AG04450 (cell line): ENCODE measurements around the gene COG8. TPM values are rescaled to one million over a fixed set of nuclear protein-coding genes. Genes with fewer than 3 reads are reported as not detected.
"Not testable (repeated sequence)": the region's sequence is repeated elsewhere in the genome, so short reads cannot be mapped to it uniquely, and the experiment has no call there.

Experiments used
- CTCF ChIA-PET: fragments of 300-600, 350-600 bp; formaldehyde crosslinking; extraction: SDS; loops from one replicate; lab custom pipeline; 2022; ENCODE audit warnings: antibody characterized with exemption, inconsistent platforms; lab: Charles Lee
- POLR2A ChIA-PET: fragments of 350-600 bp; formaldehyde crosslinking; extraction: SDS; loops from one replicate; lab custom pipeline; 2021; ENCODE audit warnings: antibody characterized with exemption, inconsistent platforms; lab: Yijun Ruan, JAX
- DNase-seq: peaks from one replicate; pipeline ENCODE4 v3.0.0-alpha.2; 2011; ENCODE audit warnings: low read depth, low spot score
- H3K27ac ChIP-seq: one replicate; pipeline ENCODE4 v1.5.1; 2012; ENCODE audit warnings: low read depth, low read length, control low read depth
- H3K27me3 ChIP-seq: one replicate; pipeline ENCODE4 v1.6.0; 2012; ENCODE audit warnings: low read length; ENCODE audit not compliant: control insufficient read depth, insufficient read depth
- H3K4me3 ChIP-seq: 2 replicates; pipeline ENCODE4 v1.5.1; 2011; ENCODE audit warnings: mild to moderate bottlenecking, low read depth, low read length, control low read depth
- H3K9me3 ChIP-seq: 2 replicates; pipeline ENCODE4 v1.5.1; 2012; ENCODE audit warnings: low read length; ENCODE audit not compliant: control insufficient read depth, insufficient read depth
- CTCF ChIP-seq: IDR thresholded peaks from 2 replicates; pipeline ENCODE4 v1.5.1; 2011; ENCODE audit warnings: low read depth, low read length, control low read depth, inconsistent platforms
- polyA plus RNA-seq: library from polyadenylated mRNA; depleted of rRNA; stranded (reverse); fragments of >200 nt; gene quantifications from 2 replicates; pipeline ENCODE4 v1.2.3, GENCODE V29; 2011

Gene COG8
- polyA plus RNA-seq, 1 experiment = 22.6 TPM

- no peaks in the 10 kb centered on the region for H3K27me3 ChIP-seq
- ChIA-PET CTCF (no interaction called here), POLR2A (no interaction called here)
- no peak overlapping the region for H3K4me3 ChIP-seq
- DNase-seq = no peak
- no peak for TF ChIP-seq CTCF
- no peaks in the 10 kb centered on the region for H3K9me3 ChIP-seq
- H3K27ac ChIP-seq = no peak overlapping the region
Measured at GRCh38 chr16:69364088-69364487, 24.7 kb upstream of the COG8 start.

- no peak overlapping the region for H3K27ac ChIP-seq
- H3K27me3 ChIP-seq = no peaks in the 10 kb centered on the region
- no peak for TF ChIP-seq CTCF
- ChIA-PET POLR2A (no interaction called here), CTCF (no interaction called here)
- DNase-seq = no peak
- H3K9me3 ChIP-seq = no peaks in the 10 kb centered on the region
- H3K4me3 ChIP-seq = no peak overlapping the region
Measured at GRCh38 chr16:69363281-69363717, 23.9 kb upstream of the COG8 start.

- H3K4me3 ChIP-seq, H3K27me3 ChIP-seq, H3K27ac ChIP-seq, DNase-seq, CTCF ChIA-PET, H3K9me3 ChIP-seq, POLR2A ChIA-PET: not testable (repeated sequence)
Measured at GRCh38 chr16:69360070-69360469, 20.7 kb upstream of the COG8 start.

- H3K27me3 ChIP-seq = no peaks in the 10 kb centered on the region
- ChIA-PET POLR2A (no interaction called here), CTCF (interaction anchor here (1.0 kb wide), 1 partner anchor 201 kb away, joined by 4 read pairs; no protein-coding TSS in a partner anchor)
- DNase-seq = no peak
- H3K9me3 ChIP-seq = no peaks in the 10 kb centered on the region
- H3K27ac ChIP-seq = no peak within 1 kb of the TSS
- no peak for TF ChIP-seq CTCF
- H3K4me3 ChIP-seq = no peak within 1 kb of the TSS
Measured at GRCh38 chr16:69351309-69352027, 12.1 kb upstream of the COG8 start, which contains the start of gene TMED6. Gene TMED6 (minus strand): TSS chr16:69351786. CDS start chr16:69351753, 33 bp downstream.

- H3K9me3 ChIP-seq = no peaks in the 10 kb centered on the region
- DNase-seq = no peak
- TF ChIP-seq CTCF = no peak
- H3K4me3 ChIP-seq = no peak overlapping the region
- no peaks in the 10 kb centered on the region for H3K27me3 ChIP-seq
- CTCF ChIA-PET = interaction anchor here (1.0 kb wide), 1 partner anchor 200 kb away, joined by 4 read pairs; no protein-coding TSS in a partner anchor
- no peak overlapping the region for H3K27ac ChIP-seq
- POLR2A ChIA-PET = interaction anchor here (0.6 to 0.7 kb wide), 2 partner anchors 10 to 20 kb away, joined by 3 to 4 read pairs; no protein-coding TSS in a partner anchor
Measured at GRCh38 chr16:69350536-69351133, 11.3 kb upstream of the COG8 start.
